ENCODE data around the gene IAH1. TPM values are rescaled to one million over a fixed set of nuclear protein-coding genes. Genes with fewer than 3 reads are reported as not detected.
A peak's percentile ranks its signal among the peaks of the same experiment; 100 is the strongest.

Gene IAH1, protein sequence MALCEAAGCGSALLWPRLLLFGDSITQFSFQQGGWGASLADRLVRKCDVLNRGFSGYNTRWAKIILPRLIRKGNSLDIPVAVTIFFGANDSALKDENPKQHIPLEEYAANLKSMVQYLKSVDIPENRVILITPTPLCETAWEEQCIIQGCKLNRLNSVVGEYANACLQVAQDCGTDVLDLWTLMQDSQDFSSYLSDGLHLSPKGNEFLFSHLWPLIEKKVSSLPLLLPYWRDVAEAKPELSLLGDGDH
- total RNA-seq, result 10 to 100 TPM; 64.6 to 66.3 TPM

DNA sequence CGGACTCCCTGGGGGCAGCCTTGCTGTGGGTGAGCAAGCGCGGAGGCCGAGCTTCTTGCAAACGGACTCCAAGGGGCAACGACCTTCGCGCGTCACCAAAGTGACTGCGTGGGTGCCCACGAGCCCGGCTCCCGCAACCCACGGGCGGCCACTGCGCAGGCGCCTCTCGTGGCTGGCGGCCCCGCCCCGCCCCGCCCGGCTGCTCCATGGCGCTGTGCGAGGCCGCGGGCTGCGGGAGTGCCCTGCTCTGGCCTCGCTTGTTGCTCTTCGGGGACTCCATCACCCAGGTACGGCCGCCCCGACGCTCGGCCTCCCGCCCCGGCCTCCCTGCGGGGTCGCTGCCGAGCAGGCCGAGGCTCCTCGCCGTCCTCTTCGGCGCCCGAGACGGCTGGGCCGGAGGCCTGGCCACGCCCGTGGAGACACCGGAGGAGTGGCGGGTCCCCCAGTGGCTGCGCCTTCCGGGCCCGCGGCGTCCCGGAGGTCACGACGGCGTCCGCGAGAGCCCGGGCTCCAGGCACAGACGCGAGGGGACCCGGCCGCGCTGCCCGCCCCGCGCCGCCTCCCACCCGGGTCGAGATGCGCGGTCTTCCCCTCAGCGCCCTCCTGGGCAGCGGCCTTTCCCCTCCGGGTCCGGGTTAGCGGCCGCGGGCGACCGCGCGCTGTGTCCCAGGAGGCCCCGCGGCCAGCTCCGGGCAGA lies at the start of gene IAH1:
Gene IAH1 (plus strand): TSS at position 191 of the 697 bp plus-strand sequence. CDS start 16 bp downstream, at position 207.
- Mint-ChIP-seq H3K4me1 (peaks cover 42% of the 10 kb centered on the region), H3K27ac (peak within 1 kb of the TSS; percentile 85), H3K4me3 (peak within 1 kb of the TSS; percentile 80), H3K36me3 (peaks cover 49% of the 10 kb centered on the region), H3K9me3 (no peaks in the 10 kb centered on the region), H3K27me3 (no peaks in the 10 kb centered on the region)
- peak; percentile 68 for DNase-seq

DNA sequence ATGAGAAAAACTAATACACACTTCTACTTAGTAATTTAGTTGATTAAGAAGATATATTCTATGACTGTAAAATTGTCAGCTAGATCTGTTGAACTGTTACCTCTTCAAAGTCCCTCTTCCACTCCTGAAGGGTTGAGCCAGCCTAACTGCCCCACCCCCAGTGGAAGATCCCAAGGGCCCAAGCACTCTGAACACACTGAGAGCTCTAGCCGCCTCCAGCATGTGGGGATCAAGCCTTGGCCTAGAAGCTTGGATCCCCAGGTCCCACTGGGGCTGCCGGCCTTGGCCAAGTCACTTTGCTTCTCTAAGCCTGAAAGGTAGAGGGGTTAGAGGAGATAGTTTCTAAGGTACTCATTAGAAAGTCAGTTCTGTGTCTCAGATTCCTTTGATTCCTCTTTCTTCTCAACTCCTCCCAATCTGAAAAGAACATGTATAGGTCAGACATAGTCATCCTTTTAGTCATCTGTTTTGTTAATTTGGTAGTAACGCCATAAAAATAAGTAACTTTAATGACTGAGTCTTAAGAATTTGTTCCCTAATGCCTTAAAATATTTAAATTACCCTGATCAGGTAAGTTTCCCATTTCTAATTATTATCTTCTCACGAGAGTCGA lies 45.3 kb upstream of the IAH1 start:
- Mint-ChIP-seq H3K9me3 (no peaks in the 10 kb centered on the region), H3K27ac (no peak overlapping the region), H3K4me1 (peaks cover 15% of the 10 kb centered on the region), H3K36me3 (peaks cover 28% of the 10 kb centered on the region), H3K4me3 (no peak overlapping the region), H3K27me3 (no peaks in the 10 kb centered on the region)
- no peak for DNase-seq

DNA sequence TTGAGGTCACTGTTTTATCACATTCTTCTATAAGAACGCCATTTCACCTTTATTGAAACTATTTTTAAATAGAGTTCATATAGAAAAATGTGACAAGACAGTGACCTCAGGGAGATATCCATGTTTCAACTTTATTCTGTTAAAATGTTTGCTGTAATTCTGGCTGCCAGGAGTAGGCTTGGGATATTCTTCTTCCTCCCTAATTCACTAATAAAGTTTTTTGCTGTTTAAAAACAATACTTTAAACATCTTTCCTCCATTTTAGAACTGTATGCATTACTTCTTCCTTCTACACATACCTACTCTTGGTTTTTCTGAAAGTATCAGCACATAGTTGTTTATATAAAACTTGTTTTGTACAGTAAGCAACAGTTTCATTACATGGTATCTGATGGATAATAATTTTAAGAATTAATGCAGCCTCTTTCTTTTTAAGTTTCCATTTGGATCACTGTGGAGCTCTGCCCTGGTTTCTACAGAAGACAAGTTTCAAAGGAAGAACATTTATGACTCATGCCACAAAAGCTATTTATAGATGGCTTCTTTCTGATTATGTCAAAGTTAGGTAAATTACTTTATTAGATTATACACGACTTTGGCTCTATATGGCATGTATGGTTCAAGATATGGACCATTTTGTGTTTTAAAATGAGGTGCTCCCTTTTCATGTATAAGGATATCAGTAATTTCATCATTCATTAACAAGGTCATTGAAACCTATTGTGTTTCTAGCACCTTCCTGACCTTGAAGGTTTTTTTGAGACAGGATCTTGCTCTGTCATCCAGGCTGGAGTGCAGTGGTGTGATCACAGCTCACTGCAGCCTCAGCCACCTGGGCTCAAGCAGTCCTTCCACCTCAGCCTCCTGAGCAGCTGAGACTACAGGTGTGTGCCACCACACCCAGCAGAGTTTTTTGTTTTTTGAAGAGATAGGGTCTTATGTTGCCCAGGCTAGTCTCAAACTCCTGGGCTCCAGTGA lies 43.7 kb upstream of the IAH1 start:
- peaks cover 31% of the 10 kb centered on the region for H3K36me3 Mint-ChIP-seq
- peaks cover 15% of the 10 kb centered on the region for H3K4me1 Mint-ChIP-seq
- H3K4me3 Mint-ChIP-seq, result no peak overlapping the region
- H3K27ac Mint-ChIP-seq, result peak overlapping the region; percentile 76
- H3K27me3 Mint-ChIP-seq, result no peaks in the 10 kb centered on the region
- no peak for DNase-seq
- no peaks in the 10 kb centered on the region for H3K9me3 Mint-ChIP-seq

DNA sequence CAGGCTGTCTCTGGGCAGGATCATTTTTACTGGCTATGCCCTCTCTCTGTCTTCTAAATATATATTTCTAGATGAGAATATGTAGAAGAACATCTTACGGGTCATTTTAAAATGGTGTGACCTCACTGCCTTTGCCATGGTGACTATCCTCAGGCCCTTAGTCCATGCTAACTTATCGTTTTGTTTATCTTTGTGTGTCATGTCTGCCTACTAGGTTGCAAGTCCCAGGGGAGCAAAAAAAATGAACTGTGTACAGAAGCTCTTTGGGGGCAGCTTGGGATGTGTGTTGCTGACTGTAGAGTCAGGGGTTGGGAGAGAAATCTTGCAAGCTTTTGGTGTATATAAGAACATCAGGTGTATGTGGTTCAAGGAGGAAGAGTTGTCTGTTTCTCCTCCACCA lies 39.9 kb upstream of the IAH1 start:
- Mint-ChIP-seq H3K27me3 (no peaks in the 10 kb centered on the region), H3K4me3 (no peak overlapping the region), H3K27ac (no peak overlapping the region), H3K36me3 (peaks cover 37% of the 10 kb centered on the region), H3K9me3 (no peaks in the 10 kb centered on the region), H3K4me1 (peaks cover 12% of the 10 kb centered on the region)
- DNase-seq, result no peak

DNA sequence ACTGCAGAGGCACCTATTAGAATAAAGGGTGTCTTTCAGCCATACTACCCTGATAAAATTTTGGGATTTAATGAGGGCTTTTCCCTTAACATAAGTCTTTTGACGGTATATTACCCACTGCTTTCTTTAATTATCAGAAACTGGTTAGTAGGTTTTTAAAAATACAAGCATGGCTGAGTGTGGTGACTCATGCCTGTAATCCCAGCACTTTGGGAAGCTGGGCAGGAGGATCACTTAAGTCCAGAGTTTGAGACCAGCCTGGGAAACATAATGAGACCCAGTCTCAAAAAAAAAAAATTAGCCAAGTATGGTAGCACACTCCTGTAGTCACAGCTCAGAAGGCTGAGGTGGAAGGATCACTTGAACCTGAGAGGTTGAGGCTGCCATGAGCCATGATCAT lies 34.8 kb upstream of the IAH1 start:
- DNase-seq, result no peak
- Mint-ChIP-seq H3K36me3 (peaks cover 21% of the 10 kb centered on the region), H3K4me3 (no peak overlapping the region), H3K27ac (no peak overlapping the region), H3K9me3 (no peaks in the 10 kb centered on the region), H3K4me1 (no peaks in the 10 kb centered on the region), H3K27me3 (no peaks in the 10 kb centered on the region)

DNA sequence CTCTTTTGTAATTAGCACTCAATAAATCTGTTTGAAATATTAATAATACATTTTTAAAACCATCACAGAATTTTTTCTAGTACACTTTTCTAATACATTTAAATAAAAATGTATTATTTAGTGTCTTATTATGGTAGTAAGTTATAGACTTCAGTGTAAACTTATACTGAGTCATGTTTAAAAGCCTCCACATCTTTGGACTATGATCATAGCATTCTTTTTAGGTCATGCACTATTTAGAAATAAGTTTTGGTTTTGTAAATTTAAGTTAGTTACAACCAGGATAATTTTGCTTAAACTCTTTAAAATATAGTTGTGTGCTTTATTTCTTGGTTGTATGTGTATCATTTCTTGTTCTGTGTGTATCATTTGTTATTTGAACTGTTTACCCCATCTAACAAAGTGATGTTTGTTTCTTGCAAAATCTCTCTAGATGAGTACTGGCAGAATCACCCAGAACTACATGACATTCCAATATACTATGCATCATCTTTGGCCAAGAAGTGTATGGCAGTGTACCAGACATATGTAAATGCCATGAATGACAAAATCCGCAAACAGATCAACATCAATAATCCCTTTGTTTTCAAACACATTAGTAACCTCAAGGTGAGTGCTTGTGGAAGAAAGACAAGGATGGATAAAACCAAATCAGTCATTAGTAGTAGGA lies 34.2 kb upstream of the IAH1 start:
- no peak for DNase-seq
- peaks cover 20% of the 10 kb centered on the region for H3K36me3 Mint-ChIP-seq
- no peaks in the 10 kb centered on the region for H3K9me3 Mint-ChIP-seq
- H3K27ac Mint-ChIP-seq, result no peak overlapping the region
- no peaks in the 10 kb centered on the region for H3K27me3 Mint-ChIP-seq
- peaks cover 3% of the 10 kb centered on the region for H3K4me1 Mint-ChIP-seq
- no peak overlapping the region for H3K4me3 Mint-ChIP-seq

DNA sequence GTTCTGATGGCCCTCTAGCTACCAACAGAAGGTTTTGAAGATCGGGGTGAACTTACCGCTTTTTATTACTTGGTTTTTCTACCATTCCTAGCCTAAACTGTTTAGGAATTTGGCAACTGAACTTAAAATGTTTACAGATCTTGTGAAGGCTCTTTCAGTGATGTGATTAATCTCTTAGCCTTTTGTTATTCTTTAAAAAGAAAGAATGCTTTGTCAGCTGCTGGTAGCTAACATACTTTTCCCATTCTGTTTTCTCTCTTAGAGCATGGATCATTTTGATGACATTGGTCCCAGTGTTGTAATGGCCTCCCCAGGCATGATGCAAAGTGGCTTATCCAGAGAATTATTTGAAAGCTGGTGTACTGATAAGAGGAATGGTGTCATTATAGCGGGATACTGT lies 32.8 kb upstream of the IAH1 start:
- Mint-ChIP-seq H3K27me3 (no peaks in the 10 kb centered on the region), H3K4me3 (no peak overlapping the region), H3K9me3 (no peaks in the 10 kb centered on the region), H3K4me1 (peaks cover 7% of the 10 kb centered on the region), H3K36me3 (peaks cover 25% of the 10 kb centered on the region), H3K27ac (no peak overlapping the region)
- no peak for DNase-seq

DNA sequence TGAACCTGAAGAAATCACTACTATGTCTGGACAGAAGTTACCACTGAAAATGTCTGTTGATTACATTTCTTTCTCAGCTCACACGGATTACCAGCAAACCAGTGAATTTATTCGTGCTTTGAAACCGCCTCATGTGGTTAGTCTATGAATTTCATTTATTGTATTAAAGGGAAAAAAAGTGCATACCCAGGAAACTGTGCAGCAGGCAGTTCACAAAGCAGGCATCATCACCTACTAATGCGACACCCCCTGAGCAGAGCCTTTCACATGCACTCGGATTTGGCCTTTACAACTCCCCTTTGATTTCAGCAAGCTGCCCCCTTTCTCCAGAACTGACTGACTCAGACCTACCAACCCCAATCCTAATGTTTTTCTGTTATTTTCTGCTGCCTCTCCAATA lies 30.8 kb upstream of the IAH1 start:
- Mint-ChIP-seq H3K4me3 (no peak overlapping the region), H3K27me3 (no peaks in the 10 kb centered on the region), H3K9me3 (no peaks in the 10 kb centered on the region), H3K4me1 (peaks cover 7% of the 10 kb centered on the region), H3K36me3 (peaks cover 24% of the 10 kb centered on the region), H3K27ac (no peak overlapping the region)
- DNase-seq, result no peak

DNA sequence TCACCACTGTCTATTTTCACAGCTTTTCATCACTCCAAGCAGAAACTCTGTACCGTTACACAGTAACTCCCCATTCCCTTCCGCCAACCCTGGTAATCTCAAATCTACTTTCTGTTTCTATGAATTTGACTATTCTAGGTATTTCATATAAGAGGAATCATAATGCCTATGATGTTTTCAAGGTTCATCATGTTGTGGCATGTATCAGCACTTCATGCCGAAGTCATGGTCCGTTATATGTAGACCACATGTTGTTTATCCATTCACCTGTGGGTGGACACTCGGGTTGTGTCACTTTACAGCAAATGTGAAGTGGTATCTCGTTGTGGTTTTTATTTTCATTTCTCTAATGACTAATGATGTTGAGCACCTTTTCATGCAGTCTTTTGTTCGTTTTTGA lies 29.3 kb upstream of the IAH1 start:
- DNase-seq, result no peak
- peaks cover 7% of the 10 kb centered on the region for H3K4me1 Mint-ChIP-seq
- H3K36me3 Mint-ChIP-seq, result peaks cover 22% of the 10 kb centered on the region
- H3K27ac Mint-ChIP-seq, result no peak overlapping the region
- no peaks in the 10 kb centered on the region for H3K27me3 Mint-ChIP-seq
- H3K4me3 Mint-ChIP-seq, result no peak overlapping the region
- no peaks in the 10 kb centered on the region for H3K9me3 Mint-ChIP-seq

DNA sequence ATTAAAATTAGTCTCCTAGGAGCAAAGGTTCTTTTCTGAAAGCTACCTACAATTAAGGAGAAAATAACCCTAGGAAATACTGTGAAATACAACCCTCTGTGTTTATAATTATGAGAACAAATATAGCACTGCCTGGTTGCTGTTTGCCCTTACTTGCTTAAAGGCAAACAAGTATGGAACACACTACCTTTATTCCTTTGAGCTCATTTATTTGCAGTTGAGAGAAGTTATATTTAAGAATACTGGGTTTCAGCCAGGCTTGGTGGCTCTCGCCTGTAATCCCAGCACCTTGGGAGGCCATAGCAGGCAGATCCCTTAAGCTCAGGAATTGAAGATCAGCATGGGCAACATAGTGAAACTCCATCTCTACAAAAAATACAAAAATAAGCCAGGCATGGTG lies 23.1 kb upstream of the IAH1 start:
- Mint-ChIP-seq H3K4me3 (no peak overlapping the region), H3K36me3 (peaks cover 15% of the 10 kb centered on the region), H3K27me3 (no peaks in the 10 kb centered on the region), H3K4me1 (no peaks in the 10 kb centered on the region), H3K9me3 (no peaks in the 10 kb centered on the region), H3K27ac (no peak overlapping the region)
- DNase-seq, result no peak

DNA sequence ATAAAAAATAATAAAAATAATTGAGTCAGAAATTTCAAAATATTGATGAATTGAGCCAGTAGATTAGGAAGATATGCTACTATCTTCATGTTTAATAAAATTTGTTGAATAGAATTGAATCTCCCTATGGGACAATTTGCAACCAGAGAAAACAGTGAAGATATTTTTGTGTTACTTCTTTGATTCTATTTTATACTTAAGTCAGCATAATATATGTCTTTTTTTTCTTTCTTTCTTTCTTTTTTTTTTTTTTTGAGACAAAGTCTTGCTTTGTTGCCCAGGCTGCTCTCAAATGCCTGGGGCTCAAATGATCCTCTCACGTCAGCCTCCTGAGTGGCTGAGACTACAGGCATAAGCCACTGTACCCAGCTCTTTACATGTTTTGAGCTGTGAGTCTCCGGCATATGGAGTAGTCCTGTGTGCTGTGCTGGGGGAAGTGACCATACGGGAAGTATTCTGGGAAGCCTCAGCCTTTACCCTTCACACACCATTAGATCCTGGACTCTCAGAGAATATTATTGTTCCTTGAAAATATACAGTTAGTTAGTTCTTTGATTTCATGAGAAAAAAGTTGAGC lies 13.8 kb upstream of the IAH1 start:
- peaks cover 11% of the 10 kb centered on the region for H3K36me3 Mint-ChIP-seq
- H3K9me3 Mint-ChIP-seq, result no peaks in the 10 kb centered on the region
- no peak for DNase-seq
- H3K4me1 Mint-ChIP-seq, result peaks cover 3% of the 10 kb centered on the region
- no peak overlapping the region for H3K27ac Mint-ChIP-seq
- no peaks in the 10 kb centered on the region for H3K27me3 Mint-ChIP-seq
- no peak overlapping the region for H3K4me3 Mint-ChIP-seq

DNA sequence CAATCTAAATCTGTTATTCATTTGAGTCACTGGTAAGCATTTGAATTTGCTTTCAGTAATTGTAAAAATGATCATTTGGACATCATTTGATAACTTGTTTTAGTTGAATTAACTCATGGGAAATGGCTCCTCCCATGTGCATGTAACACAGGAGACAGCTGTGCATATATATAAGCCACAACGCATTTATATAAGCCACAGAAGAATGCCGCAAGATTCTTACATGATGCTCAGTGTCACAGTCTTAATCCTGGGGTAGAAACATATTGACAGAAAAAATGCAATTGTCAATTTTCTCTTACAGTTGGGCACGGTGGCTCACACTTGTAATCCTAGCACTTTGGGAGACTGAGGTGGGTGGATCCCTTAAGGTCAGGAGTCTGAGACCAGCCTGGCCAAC lies 13.3 kb upstream of the IAH1 start:
- Mint-ChIP-seq H3K27ac (no peak overlapping the region), H3K9me3 (no peaks in the 10 kb centered on the region)
- DNase-seq, result no peak

DNA sequence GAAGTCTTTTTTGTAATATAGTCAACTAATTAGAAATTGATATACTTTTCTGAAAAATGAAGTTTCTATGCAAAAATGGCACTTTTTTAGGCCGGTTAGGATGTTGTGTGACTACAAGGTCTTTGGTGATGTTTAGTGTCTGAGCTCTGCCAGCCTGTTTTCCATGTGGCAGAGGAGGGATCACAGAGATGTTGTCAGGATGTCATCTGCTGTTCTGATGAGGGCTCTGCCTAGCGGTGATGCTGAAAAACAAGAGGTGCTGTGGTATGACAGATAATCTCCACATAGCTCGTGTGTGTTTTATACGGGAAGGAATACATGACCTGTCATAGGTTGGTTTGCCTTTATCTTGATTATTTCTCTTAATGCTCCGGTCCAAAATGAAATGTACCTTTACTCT lies 12.0 kb upstream of the IAH1 start:
- H3K4me1 Mint-ChIP-seq, result peaks cover 3% of the 10 kb centered on the region
- H3K27me3 Mint-ChIP-seq, result no peaks in the 10 kb centered on the region
- no peak overlapping the region for H3K27ac Mint-ChIP-seq
- no peaks in the 10 kb centered on the region for H3K9me3 Mint-ChIP-seq
- no peak for DNase-seq
- peaks cover 21% of the 10 kb centered on the region for H3K36me3 Mint-ChIP-seq
- no peak overlapping the region for H3K4me3 Mint-ChIP-seq

More for the DNA sequence above, 13.3 kb upstream of the IAH1 start:
- no peaks in the 10 kb centered on the region for H3K27me3 Mint-ChIP-seq
- no peak overlapping the region for H3K4me3 Mint-ChIP-seq
- H3K36me3 Mint-ChIP-seq, result peaks cover 17% of the 10 kb centered on the region
- peaks cover 3% of the 10 kb centered on the region for H3K4me1 Mint-ChIP-seq
